ENCODE results near the gene DLD. TPM values are rescaled to one million over a fixed set of nuclear protein-coding genes. Genes with fewer than 3 reads are reported as not detected.
"Not testable (repeated sequence)": the region's sequence is repeated elsewhere in the genome, so short reads cannot be mapped to it uniquely, and the experiment has no call there.

The DLD gene
- total and polyA plus RNA-seq, 4 donors, result 19.3 to 101 (median 80.2) TPM

DNA sequence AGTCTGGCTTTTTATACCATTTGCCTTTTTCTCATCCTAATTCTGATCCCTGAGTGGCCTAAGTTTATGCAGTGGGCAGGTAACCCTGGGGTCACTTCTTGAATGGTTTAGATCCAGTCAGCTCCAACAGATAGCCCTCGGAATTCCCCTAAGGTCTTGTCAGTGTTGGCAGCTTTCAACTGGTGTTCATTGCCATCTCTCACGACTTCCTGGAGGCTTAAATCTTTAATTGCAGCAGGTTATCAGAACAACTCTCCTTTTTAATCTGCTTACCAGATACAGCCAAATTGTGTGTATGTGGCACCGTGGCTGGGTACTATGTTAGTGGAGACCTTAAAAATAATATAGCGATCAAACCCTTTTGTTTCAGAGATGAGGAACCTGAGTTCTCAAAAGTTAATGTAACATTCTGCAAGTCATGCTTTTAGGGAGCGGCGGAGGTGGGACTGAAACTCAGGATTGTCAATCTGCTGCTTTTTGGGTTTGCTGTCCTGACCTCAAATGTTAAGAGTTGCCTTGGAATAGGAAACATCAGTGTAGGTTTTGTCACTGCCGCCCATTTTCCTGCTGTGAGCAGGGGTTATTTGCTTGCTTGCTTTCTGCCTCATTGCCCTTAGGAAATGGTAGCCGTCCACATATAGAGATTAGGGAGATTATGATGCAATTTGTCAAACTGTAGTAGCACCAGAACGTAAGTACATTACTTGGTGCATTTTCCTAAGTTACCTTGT, 818 bp downstream of the DLD start:
- ATAC-seq (ENCODE audit: insufficient read depth, low FRiP score), result no peak
- Histone ChIP-seq H3K9ac (ENCODE audit: insufficient read depth in 1 of 2, low read length in 2 of 2) (peak overlapping the region; percentile 90 to 98), H3K4me3 (peak overlapping the region; percentile 76), H3K36me3 (ENCODE audit: control insufficient read depth in 4 of 4, insufficient read depth in 4 of 4, low read length in 4 of 4) (peaks cover 4 to 15% (median 9%) of the 10 kb centered on the region in 4 donors), H3K4me1 (ENCODE audit: control insufficient read depth in 5 of 5, insufficient read depth in 5 of 5, low read length in 5 of 5) (peaks cover 0 to 22% (median 16%) of the 10 kb centered on the region in 5 donors), H3K9me3 (ENCODE audit: control insufficient read depth in 4 of 4, insufficient read depth in 3 of 4, low read length in 3 of 4) (no peaks in the 10 kb centered on the region), H3K27me3 (ENCODE audit: control insufficient read depth in 3 of 3, insufficient read depth in 3 of 3, low read length in 2 of 3) (no peaks in the 10 kb centered on the region), H3K27ac (ENCODE audit: low read depth in 1 of 2, low read length in 1 of 2) (peak overlapping the region; percentile 93 to 97)
- DNase-seq, result no peak
- TF ChIP-seq, protein P1, sequence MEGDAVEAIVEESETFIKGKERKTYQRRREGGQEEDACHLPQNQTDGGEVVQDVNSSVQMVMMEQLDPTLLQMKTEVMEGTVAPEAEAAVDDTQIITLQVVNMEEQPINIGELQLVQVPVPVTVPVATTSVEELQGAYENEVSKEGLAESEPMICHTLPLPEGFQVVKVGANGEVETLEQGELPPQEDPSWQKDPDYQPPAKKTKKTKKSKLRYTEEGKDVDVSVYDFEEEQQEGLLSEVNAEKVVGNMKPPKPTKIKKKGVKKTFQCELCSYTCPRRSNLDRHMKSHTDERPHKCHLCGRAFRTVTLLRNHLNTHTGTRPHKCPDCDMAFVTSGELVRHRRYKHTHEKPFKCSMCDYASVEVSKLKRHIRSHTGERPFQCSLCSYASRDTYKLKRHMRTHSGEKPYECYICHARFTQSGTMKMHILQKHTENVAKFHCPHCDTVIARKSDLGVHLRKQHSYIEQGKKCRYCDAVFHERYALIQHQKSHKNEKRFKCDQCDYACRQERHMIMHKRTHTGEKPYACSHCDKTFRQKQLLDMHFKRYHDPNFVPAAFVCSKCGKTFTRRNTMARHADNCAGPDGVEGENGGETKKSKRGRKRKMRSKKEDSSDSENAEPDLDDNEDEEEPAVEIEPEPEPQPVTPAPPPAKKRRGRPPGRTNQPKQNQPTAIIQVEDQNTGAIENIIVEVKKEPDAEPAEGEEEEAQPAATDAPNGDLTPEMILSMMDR (IDR thresholded peaks at IDR 0.05; ENCODE audit: control extremely low read depth, extremely low read depth), result no peak
- 18 to 32% methylated on average over 9 of the region's 9 CpGs for WGBS, 2 donors

DNA sequence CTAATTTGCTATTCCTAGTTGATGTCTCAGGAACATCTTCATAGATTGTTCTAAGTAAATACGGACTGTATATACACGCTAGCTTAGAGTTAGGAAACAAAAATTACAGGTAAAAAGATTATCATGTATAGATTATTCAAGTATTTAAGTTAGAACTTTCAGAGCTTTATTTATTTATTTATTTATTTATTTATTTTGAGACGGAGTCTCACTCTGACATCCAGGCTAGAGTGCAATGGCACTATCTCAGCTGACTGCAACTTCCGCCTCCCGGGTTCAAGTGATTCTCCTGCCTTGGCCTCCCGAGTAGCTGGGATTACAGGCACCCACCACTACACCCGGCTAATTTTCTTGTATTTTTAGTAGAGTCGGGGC, 1.4 kb downstream of the DLD start:
- H3K27me3 ChIP-seq (ENCODE audit: control insufficient read depth in 3 of 3, insufficient read depth in 3 of 3, low read length in 2 of 3); ATAC-seq (ENCODE audit: insufficient read depth, low FRiP score); H3K27ac ChIP-seq (ENCODE audit: low read depth in 1 of 2, low read length in 1 of 2); H3K9me3 ChIP-seq (ENCODE audit: control insufficient read depth in 4 of 4, insufficient read depth in 3 of 4, low read length in 3 of 4); DNase-seq; H3K4me3 ChIP-seq: not testable (repeated sequence)
- peaks cover 0 to 22% (median 16%) of the 10 kb centered on the region in 5 donors for H3K4me1 ChIP-seq (ENCODE audit: control insufficient read depth in 5 of 5, insufficient read depth in 5 of 5, low read length in 5 of 5)
- H3K36me3 ChIP-seq (ENCODE audit: control insufficient read depth in 4 of 4, insufficient read depth in 4 of 4, low read length in 4 of 4), result peaks cover 4 to 19% (median 9%) of the 10 kb centered on the region in 4 donors
- peak overlapping the region in 1 of 2 donors; percentile 98 for H3K9ac ChIP-seq (ENCODE audit: insufficient read depth in 1 of 2, low read length in 2 of 2)
- WGBS, 2 donors, result 89 to 90% methylated on average over 8 of the region's 8 CpGs

DNA sequence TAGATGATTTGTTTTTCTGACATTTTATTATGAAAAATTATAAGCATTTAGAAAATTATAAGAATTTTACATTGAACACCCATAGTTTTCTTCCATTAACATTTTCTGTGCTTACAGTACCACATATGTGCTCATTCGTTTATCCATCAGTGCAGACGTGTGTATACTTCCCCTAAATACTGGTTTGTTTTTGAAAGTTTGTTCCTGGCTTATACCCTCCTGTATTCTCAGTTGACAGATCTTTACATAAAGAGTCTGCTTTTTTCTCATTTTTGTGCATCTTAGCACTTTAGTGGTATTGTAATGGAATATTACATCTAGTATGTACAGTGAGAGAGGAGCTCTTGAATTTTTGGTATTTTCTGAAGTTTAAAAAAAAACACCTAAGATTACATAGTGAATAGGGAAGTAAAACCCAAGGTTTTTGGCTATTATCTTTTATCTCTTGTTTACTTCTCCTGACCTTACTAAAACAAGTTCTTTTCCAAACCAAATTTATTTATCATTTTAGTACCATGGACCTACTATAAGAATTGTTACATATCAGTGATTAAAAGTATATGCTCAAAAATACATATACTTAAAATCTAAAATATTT, 8.1 kb downstream of the DLD start:
- Histone ChIP-seq H3K4me1 (ENCODE audit: control insufficient read depth in 5 of 5, insufficient read depth in 5 of 5, low read length in 5 of 5) (peaks cover 0 to 12% (median 0%) of the 10 kb centered on the region in 5 donors), H3K4me3 (no peak overlapping the region), H3K27me3 (ENCODE audit: control insufficient read depth in 3 of 3, insufficient read depth in 3 of 3, low read length in 2 of 3) (no peaks in the 10 kb centered on the region), H3K27ac (ENCODE audit: low read depth in 1 of 2, low read length in 1 of 2) (no peak overlapping the region), H3K36me3 (ENCODE audit: control insufficient read depth in 4 of 4, insufficient read depth in 4 of 4, low read length in 4 of 4) (peaks cover 7 to 28% (median 17%) of the 10 kb centered on the region in 4 donors), H3K9me3 (ENCODE audit: control insufficient read depth in 4 of 4, insufficient read depth in 3 of 4, low read length in 3 of 4) (no peaks in the 10 kb centered on the region), H3K9ac (ENCODE audit: insufficient read depth in 1 of 2, low read length in 2 of 2) (no peak overlapping the region)
- TF ChIP-seq, protein P1 (IDR thresholded peaks at IDR 0.05; ENCODE audit: control extremely low read depth, extremely low read depth), result no peak
- 38 to 59% methylated on average over 2 of the region's 2 CpGs for WGBS, 2 donors
- no peak for ATAC-seq (ENCODE audit: insufficient read depth, low FRiP score)
- DNase-seq, result no peak

GRCh38 chr7:107900496-107901015, 9.6 kb downstream of the DLD start:
- no peak overlapping the region for H3K4me3 ChIP-seq
- no peak overlapping the region for H3K9ac ChIP-seq (ENCODE audit: insufficient read depth in 1 of 2, low read length in 2 of 2)
- TF ChIP-seq, protein P1 (IDR thresholded peaks at IDR 0.05; ENCODE audit: control extremely low read depth, extremely low read depth), result no peak
- ATAC-seq (ENCODE audit: insufficient read depth, low FRiP score), result no peak
- WGBS, 2 donors, result 92 to 95% methylated on average over 1 of the region's 1 CpG
- DNase-seq, result no peak
- no peak overlapping the region for H3K27ac ChIP-seq (ENCODE audit: low read depth in 1 of 2, low read length in 1 of 2)
- H3K36me3 ChIP-seq (ENCODE audit: control insufficient read depth in 4 of 4, insufficient read depth in 4 of 4, low read length in 4 of 4), result peaks cover 7 to 25% (median 9%) of the 10 kb centered on the region in 4 donors
- no peaks in the 10 kb centered on the region for H3K9me3 ChIP-seq (ENCODE audit: control insufficient read depth in 4 of 4, insufficient read depth in 3 of 4, low read length in 3 of 4)
- H3K4me1 ChIP-seq (ENCODE audit: control insufficient read depth in 5 of 5, insufficient read depth in 5 of 5, low read length in 5 of 5), result peaks cover 0 to 6% (median 0%) of the 10 kb centered on the region in 5 donors
- H3K27me3 ChIP-seq (ENCODE audit: control insufficient read depth in 3 of 3, insufficient read depth in 3 of 3, low read length in 2 of 3), result no peaks in the 10 kb centered on the region

Measured in lung (tissue), 12 donors.